Fibroblast of villous mesenchyme (primary cell): Measurements from ENCODE around the gene MYBPHL. TPM values are rescaled to one million over a fixed set of nuclear protein-coding genes. Genes with fewer than 3 reads are reported as not detected.

Experiments
- DNase-seq: peaks from one replicate; pipeline ENCODE4 v3.0.0-alpha.2; 2010; ENCODE audit warnings: low read depth
- H3K4me3 ChIP-seq: 2 replicates; pipeline ENCODE4 v1.5.1; 2011; ENCODE audit warnings: low read depth, mild to moderate bottlenecking, low read length
- total RNA-seq: library from RNA; depleted of rRNA; stranded (reverse); fragments of >200 nt; gene quantifications from 2 replicates; pipeline ENCODE4 v1.2.3, GENCODE V29; 2012
- TF ChIP-seq, protein P1 (sequence below): IDR thresholded peaks from 2 replicates; pipeline ENCODE4 v1.5.1; 2012; ENCODE audit warnings: low read depth, mild to moderate bottlenecking, low read length; ENCODE audit not compliant: insufficient read depth

Gene MYBPHL, protein sequence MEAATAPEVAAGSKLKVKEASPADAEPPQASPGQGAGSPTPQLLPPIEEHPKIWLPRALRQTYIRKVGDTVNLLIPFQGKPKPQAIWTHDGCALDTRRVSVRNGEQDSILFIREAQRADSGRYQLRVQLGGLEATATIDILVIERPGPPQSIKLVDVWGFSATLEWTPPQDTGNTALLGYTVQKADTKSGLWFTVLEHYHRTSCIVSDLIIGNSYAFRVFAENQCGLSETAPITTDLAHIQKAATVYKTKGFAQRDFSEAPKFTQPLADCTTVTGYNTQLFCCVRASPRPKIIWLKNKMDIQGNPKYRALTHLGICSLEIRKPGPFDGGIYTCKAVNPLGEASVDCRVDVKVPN
- total RNA-seq: not detected in 2 replicates

- H3K4me3 ChIP-seq: no peak within 1 kb of the TSS
- no peak for DNase-seq
- TF ChIP-seq, protein P1, sequence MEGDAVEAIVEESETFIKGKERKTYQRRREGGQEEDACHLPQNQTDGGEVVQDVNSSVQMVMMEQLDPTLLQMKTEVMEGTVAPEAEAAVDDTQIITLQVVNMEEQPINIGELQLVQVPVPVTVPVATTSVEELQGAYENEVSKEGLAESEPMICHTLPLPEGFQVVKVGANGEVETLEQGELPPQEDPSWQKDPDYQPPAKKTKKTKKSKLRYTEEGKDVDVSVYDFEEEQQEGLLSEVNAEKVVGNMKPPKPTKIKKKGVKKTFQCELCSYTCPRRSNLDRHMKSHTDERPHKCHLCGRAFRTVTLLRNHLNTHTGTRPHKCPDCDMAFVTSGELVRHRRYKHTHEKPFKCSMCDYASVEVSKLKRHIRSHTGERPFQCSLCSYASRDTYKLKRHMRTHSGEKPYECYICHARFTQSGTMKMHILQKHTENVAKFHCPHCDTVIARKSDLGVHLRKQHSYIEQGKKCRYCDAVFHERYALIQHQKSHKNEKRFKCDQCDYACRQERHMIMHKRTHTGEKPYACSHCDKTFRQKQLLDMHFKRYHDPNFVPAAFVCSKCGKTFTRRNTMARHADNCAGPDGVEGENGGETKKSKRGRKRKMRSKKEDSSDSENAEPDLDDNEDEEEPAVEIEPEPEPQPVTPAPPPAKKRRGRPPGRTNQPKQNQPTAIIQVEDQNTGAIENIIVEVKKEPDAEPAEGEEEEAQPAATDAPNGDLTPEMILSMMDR: no peak
Measured at GRCh38 chr1:109306832-109307273, at the start of gene MYBPHL. MYBPHL (minus strand) TSS chr1:109307011; CDS start chr1:109306991, 20 bp downstream.

DNA sequence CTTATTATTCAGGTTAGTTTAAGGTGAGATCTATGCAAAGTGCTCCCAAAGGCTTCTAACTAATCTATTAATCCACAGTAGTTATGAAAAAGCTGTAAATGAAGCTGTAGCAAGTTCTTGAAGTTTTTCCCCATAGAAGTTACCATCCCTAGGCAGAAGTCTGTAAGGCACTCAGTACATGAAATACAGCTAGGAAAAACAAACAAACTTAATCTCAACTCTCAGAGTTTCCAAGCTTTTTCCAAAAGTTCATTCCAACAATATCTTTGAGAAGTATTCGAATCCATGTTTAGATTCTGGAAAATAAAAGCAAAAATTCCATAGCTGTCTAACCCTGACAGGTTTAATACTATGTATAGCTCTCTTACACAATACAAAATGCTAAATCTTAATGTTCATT, 49.7 kb upstream of the MYBPHL start:
- TF ChIP-seq, protein P1: no peak
- H3K4me3 ChIP-seq: no peak overlapping the region
- peak; percentile 33 for DNase-seq

GRCh38 chr1:109354929-109355328, 48.1 kb upstream of the MYBPHL start:
- TF ChIP-seq, protein P1: no peak

GRCh38 chr1:109351457-109351856, 44.6 kb upstream of the MYBPHL start:
- no peak for DNase-seq
- no peak overlapping the region for H3K4me3 ChIP-seq
- TF ChIP-seq, protein P1: no peak

More at GRCh38 chr1:109354929-109355328, 48.1 kb upstream of the MYBPHL start:
- DNase-seq: no peak
- no peak overlapping the region for H3K4me3 ChIP-seq

- TF ChIP-seq, protein P1: no peak
- no peak for DNase-seq
- H3K4me3 ChIP-seq: no peak overlapping the region
Measured at GRCh38 chr1:109350655-109351054, 43.8 kb upstream of the MYBPHL start.

- DNase-seq: no peak
- H3K4me3 ChIP-seq: no peak overlapping the region
- TF ChIP-seq, protein P1: no peak
Measured at GRCh38 chr1:109350182-109350581, 43.4 kb upstream of the MYBPHL start.
